D341Med (cell line): Measurements from ENCODE around the gene USP10.
A peak's percentile ranks its signal among the peaks of the same experiment; 100 is the strongest.
"Not testable (repeated sequence)": the region's sequence is repeated elsewhere in the genome, so short reads cannot be mapped to it uniquely, and the experiment has no call there.

Experiments used
- DNase-seq: peaks from one replicate; pipeline ENCODE4 v3.0.0; 2012; ENCODE audit warnings: low spot score

USP10 gene

DNA sequence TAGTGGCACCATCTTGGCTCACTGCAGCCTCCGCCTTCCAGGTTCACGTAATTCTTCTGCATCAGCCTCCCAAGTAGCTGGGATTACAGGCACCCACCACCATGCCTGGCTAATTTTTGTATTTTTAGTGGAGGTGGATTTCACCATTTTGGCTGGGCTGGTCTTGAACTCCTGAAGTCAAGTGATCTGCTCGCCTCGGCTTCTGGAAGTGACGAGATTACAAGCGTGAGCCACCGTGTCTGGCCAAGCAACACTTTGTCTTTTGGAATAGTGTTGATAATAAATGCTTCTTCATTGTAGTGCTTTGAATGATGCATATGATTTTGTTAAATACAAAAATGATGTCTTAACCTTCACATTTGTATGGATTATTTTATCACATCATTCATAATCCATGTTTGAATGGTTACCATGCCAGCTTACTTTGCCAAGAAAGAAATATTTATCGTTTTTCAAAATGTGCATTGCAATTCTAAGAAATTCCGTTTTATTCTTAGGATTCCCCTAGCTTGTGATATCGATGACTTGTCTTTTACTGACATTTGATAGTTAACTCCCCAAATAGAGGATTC, 29.1 kb downstream of the USP10 start:
- no peak for DNase-seq

DNA sequence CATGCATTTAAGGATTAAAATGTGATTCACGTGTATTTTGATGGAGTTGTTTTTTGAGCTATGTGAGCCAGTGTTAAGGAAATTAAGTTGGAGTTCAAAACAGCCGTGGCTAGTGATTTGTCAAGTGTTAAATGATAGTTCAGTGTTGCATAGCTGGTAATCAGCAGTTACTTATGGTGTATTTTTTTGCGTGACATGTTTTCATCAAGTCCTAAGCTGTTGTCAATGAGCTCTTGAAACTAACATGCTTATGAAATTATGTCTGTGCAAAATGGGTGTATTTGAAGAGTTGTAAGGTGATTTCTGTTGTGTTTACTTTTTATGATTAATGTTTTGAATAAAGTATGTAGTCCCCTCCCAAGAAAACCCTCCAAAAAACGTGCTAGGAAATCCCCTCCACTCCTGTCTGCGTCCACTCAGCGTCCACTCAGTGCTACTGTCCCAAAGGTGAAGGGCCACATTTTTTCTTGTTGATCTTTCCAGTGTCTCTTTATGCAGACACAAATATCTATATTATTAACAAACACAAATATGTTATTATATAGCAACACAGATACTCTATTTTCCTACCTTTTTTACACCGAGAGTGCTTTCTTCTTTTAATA, 30.0 kb downstream of the USP10 start:
- no peak for DNase-seq

GRCh38 chr16:84730406-84731106, 30.8 kb downstream of the USP10 start:
- DNase-seq = no peak

- DNase-seq = not testable (repeated sequence)
These were observed 32.5 kb downstream of the USP10 start for GRCh38 chr16:84732332-84732673.

DNA sequence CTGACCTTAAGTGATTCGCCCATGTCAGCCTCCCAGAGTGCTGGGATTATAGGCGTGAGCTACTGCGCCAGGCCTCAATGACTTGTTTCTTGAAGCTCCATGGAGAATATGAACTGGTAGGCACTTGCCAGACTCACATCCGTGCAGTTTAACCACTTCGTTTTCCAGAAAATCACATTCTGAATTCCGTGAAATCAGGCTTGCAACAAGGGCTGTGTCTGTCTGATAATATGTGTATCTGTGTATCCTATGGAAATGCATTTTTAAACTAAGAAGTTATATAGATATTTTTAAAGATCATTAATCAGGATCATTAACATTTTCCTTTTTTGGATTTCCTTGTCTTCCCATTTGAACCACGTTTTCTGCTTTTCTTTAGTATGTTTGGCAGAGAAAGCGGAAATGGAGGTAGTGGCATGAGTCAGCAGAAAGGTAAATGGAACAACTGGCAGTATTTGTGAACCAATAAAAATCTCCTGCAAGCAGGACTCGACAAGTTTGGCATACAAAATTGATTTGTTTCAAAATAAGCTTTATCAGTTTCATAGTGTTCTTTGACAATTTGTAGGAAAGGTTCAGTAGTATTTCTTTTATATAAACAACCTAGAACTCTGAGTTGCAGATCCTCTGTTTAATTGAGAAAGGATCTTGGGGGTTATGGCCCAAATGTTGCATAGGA, 33.0 kb downstream of the USP10 start:
- no peak for DNase-seq

- DNase-seq = no peak
These were observed 36.2 kb downstream of the USP10 start for GRCh38 chr16:84735849-84736586.

DNA sequence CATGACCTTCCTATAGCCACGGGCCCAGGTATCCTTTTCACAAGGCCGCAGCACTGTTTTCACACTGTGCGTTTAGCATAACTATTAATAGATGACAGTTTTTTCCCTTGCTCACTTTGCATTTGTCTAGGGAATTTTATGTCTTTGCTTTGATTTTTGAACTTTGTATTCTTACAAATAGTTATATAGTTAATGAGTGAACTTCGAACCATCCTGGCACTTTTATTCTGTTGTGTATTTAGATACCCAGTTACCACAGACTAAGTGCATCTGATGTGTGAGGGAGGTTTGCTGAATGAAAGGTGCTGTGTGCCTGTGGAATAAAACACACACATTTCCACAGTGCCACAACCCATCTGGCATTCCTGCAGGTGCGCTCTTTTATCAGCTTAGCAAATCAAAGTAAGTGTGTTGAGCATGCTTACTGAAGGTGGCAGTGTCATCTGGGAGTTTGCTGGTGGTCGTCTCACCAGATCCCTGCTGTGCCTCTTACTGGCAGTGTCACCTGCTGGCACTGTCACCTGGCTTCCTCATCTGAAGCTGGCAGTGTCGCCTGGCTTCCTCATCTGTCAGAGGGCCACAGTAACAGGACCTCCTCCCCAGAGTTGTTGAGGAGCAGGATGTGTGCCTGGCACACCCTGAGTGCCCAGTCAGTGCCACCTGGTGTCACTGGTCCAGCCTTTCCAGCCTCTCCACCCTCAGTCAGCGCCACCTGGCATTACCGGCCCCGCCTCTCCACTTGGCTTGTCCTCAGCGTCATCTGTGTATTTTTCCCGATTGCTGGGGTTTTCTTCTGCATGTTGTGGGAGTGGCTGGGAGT, 37.6 kb downstream of the USP10 start:
- no peak for DNase-seq

DNA sequence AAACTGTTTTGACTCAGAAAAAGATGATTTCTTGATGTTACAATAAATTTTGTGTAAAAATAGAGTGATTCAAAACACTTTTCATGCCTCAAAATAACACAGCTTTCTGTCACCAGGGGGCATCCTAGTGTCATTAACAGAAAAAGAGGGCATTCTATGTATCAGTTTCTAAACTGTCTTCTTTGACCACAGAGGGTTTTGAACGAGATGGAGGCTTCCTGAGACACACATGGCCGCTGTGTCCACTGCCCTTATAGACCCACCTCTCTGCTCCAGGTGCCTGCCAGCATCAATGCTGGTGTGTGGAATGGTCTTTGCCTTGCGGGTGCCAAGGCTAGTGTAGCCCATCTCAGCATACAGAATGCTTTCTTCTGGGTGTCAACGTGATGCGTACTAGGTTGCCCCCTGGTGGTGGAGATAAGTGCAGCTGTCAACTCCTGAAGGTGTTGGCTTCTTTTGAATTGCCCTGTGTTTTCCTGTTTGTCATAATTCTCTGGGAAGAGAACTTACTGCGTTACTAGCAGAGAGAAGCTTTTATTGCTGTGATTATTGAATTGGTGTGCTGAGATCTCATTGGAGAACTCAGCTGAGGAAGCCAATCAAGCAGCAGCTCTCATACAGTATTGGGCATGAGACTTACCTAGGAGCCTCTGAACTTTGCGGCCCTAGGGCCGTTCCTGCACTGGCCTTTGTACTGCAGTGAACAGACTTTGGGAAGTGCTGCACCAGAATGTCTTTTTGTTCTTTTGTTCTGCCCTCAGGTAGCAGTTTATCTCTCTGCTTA, 38.6 kb downstream of the USP10 start:
- peak; percentile 76 for DNase-seq

- DNase-seq = no peak
These were observed 39.7 kb downstream of the USP10 start for GRCh38 chr16:84739349-84740124.

- DNase-seq = no peak
These were observed 40.9 kb downstream of the USP10 start for GRCh38 chr16:84740596-84741116.

DNA sequence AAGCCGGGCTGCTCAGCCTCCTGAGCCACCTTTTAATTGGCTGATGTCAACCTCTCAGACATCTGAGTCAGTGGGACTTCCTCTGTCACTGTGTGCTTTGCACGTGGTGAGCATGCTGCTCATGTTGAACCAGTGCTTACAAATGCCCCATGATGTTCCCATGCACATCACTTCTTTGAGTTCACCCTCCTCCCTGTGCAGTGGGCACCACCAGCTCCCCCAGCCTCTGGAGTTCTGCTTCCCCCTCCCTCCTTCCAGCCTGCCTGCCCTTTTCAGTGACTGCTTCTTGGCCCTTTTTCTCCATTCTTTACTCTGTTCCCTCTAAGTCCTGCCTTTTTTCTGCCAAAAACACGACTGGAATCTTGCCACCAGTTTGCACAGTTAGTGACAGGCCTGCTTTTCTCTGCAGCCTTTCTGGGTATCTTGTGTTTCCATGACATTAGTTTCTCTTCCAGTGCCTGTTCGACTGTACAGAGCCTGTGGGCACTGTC, 41.6 kb downstream of the USP10 start:
- no peak for DNase-seq

DNA sequence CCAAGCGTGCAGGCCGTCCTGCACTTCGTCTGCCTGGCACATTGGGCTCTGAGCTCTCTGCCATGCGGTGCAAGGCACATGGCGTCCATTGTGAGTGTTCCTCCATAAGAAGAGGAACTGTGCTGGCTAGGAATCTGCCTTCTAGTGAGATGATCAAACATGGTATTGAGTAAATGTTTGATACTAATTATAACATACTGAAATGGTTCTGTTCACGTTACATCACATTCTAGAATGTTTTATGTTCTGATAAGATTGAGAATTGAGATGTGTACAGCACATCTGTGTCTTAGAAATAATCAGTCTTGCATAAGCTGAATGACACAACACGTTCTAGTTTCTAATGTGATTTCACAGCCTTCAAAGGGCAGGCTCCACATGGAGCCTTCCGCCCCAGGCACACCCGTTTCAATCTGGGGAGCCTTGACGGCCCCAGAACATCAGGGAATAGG, 42.9 kb downstream of the USP10 start:
- no peak for DNase-seq

DNA sequence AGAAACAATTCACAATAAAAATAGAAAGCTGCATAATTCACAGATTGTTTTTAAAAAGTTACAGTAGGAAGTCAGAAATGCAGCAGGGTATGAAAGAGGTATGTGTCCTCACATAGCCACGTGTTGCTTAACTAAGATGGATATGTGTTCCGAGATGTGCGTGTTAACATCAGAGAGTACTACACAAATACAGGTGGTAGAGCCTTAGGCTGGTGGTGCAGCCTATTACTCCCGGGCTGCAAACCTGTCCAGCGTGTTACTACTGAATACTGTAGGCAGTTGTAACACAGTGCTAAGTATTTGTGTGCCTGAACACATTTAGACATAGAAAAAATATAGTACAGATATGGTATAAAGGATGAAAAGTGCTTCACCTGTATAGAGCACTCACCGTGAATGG, 46.4 kb downstream of the USP10 start:
- DNase-seq = no peak

DNA sequence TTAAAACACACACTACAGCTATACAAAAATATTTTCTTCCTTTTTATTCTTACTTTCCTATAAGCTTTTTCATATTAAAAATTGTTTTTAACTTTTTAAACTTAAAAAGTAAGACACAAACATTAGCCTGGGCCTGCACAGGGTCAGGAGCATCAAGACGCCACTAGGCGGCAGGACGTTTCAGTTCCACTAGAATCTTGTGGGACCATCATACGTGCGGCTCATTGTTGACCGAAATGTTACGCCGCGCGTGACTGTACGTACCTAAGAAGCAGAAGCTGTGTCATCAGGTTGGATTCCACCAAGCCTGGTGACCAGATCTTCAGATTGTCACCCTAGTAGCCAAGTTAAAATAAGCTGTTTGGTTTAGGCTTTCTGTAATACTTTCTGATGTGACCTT, 47.1 kb downstream of the USP10 start:
- no peak for DNase-seq

- not testable (repeated sequence) for DNase-seq
These were observed 48.4 kb downstream of the USP10 start for GRCh38 chr16:84748247-84748646.

DNA sequence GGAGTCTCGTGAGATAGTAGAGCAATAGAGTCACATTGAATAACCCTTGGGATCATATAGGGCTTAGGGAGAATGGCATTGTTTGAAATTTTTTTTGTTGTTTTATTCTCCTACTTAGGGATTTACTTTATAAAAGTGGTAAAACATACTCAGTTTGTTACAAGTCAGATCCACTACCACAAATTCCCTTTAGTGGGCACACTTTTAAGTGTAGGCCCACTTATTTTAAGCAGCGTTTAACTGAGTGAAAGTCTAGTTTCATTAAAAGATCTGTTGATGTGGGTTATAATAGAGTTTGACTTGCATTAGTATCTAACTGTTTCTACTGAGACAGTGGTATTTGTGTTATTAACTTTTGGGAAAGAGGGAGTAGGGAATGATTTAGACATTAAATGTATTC, 49.3 kb downstream of the USP10 start:
- DNase-seq = no peak

GRCh38 chr16:84749815-84750214, 50.0 kb downstream of the USP10 start:
- DNase-seq = no peak

DNA sequence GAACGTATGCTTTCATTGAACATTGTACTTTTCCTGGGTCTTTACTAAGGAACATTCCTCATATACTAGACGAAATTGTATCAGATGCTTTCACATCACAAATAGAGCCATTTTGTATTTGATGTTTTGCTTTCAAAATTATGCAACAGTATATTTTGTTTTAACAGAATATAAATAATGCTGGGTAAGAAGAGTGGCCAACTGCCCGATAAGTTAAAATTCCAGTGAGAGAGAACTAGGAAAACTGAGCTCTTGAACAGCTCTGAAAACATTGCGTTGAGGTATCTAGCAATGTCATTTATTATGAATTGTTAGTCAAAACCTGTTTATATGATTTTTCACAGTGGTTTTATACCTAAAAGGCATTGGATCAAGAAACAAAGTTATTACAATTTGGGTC, 50.8 kb downstream of the USP10 start:
- no peak for DNase-seq

GRCh38 chr16:84751241-84751640, 51.4 kb downstream of the USP10 start:
- no peak for DNase-seq

GRCh38 chr16:84751947-84752346, 52.1 kb downstream of the USP10 start:
- no peak for DNase-seq
